ENCODE measurements around the gene MAP3K14. TPM values are rescaled to one million over a fixed set of nuclear protein-coding genes. Genes with fewer than 3 reads are reported as not detected.

MAP3K14 gene
- total and polyA plus RNA-seq, 11 donors = 9.0 to 21.9 (median 11.4) TPM

- H3K36me3 ChIP-seq = peaks cover 0 to 43% (median 0%) of the 10 kb centered on the region in 9 donors
- no peaks in the 10 kb centered on the region for H3K27me3 ChIP-seq
- H3K4me3 ChIP-seq = no peak overlapping the region
- intact Hi-C loops (cut with DNase I) = no loop called here
- no peak for ATAC-seq
- peak overlapping the region in 6 of 12 donors; percentile 30 to 98 (median 62) for H3K27ac ChIP-seq
- H3K9me3 ChIP-seq = no peaks in the 10 kb centered on the region
- TF ChIP-seq CTCF (IDR thresholded peaks at IDR 0.05) = peak in 4 of 12 donors; percentile 15 to 38 (median 22)
- TF ChIP-seq POLR2A (IDR thresholded peaks at IDR 0.05) = no peak
- peaks cover 0 to 69% (median 41%) of the 10 kb centered on the region in 12 donors for H3K4me1 ChIP-seq
- DNase-seq = peak in 1 of 5 donors; percentile 41
- WGBS, 4 donors = 83 to 88% (median 84%) methylated on average over 18 to 19 of the region's 19 CpGs
Observed at GRCh38 chr17:45231481-45232116, 85.2 kb downstream of the MAP3K14 start.

- 32 to 60% (median 50%) methylated on average over 4 to 12 of the region's 12 CpGs for WGBS, 4 donors
- Histone ChIP-seq H3K27me3 (no peaks in the 10 kb centered on the region), H3K27ac (peak overlapping the region in 9 of 12 donors; percentile 15 to 98 (median 77)), H3K4me1 (peaks cover 0 to 76% (median 44%) of the 10 kb centered on the region in 12 donors), H3K36me3 (peaks cover 0 to 36% (median 0%) of the 10 kb centered on the region in 9 donors), H3K4me3 (no peak overlapping the region), H3K9me3 (no peaks in the 10 kb centered on the region)
- intact Hi-C loops (cut with DNase I) = no loop called here
- ATAC-seq (no peak), DNase-seq (peak in 4 of 5 donors; percentile 60 to 87 (median 79))
- TF ChIP-seq POLR2A (IDR thresholded peaks at IDR 0.05) = no peak
- no peak for TF ChIP-seq CTCF (IDR thresholded peaks at IDR 0.05)
Observed at GRCh38 chr17:45230787-45231480, 85.9 kb downstream of the MAP3K14 start.

- no peaks in the 10 kb centered on the region for H3K27me3 ChIP-seq
- intact Hi-C loops (cut with DNase I) = no loop called here
- peaks cover 0 to 31% (median 0%) of the 10 kb centered on the region in 9 donors for H3K36me3 ChIP-seq
- ATAC-seq (no peak), DNase-seq (no peak)
- H3K9me3 ChIP-seq = no peaks in the 10 kb centered on the region
- H3K4me1 ChIP-seq = peaks cover 0 to 76% (median 46%) of the 10 kb centered on the region in 12 donors
- H3K27ac ChIP-seq = peak overlapping the region in 9 of 12 donors; percentile 15 to 98 (median 79)
- 88 to 92% (median 90%) methylated on average over 3 to 4 of the region's 4 CpGs for WGBS, 4 donors
- TF ChIP-seq POLR2A (IDR thresholded peaks at IDR 0.05) (no peak), CTCF (IDR thresholded peaks at IDR 0.05) (no peak)
- no peak overlapping the region for H3K4me3 ChIP-seq
Observed at GRCh38 chr17:45230410-45230786, 86.4 kb downstream of the MAP3K14 start.
